D721Med (cell line): ENCODE measurements around the gene TUBGCP2.
A peak's percentile ranks its signal among the peaks of the same experiment; 100 is the strongest.

Experiments
- DNase-seq: peaks from one replicate; pipeline ENCODE4 v3.0.0; 2011; ENCODE audit warnings: low spot score; ENCODE audit not compliant: insufficient read length
- FAIRE-seq: peaks from 2 replicates; lab custom pipeline; 2011; peaks lifted over from hg19 to GRCh38; lab: Jason Lieb, UNC
- CTCF ChIP-seq: IDR thresholded peaks from 2 replicates; pipeline ENCODE4 v1.5.1; 2012; ENCODE audit warnings: mild to moderate bottlenecking, control low read depth; ENCODE audit not compliant: insufficient read depth; ENCODE audit errors: missing control alignments

TUBGCP2 gene

GRCh38 chr10:133261726-133262325, 46.8 kb downstream of the TUBGCP2 start:
- no peak for TF ChIP-seq CTCF
- FAIRE-seq = no peak
- peak; percentile 79 for DNase-seq

- DNase-seq (peak; percentile 43), FAIRE-seq (no peak)
- no peak for TF ChIP-seq CTCF
These were observed 47.6 kb downstream of the TUBGCP2 start for GRCh38 chr10:133260895-133261725.

- DNase-seq (no peak), FAIRE-seq (no peak)
- TF ChIP-seq CTCF = no peak
These were observed 49.1 kb downstream of the TUBGCP2 start for GRCh38 chr10:133259602-133259989.

GRCh38 chr10:133258818-133259601, 49.7 kb downstream of the TUBGCP2 start:
- DNase-seq = no peak
- no peak for TF ChIP-seq CTCF
- FAIRE-seq = no peak

- DNase-seq (no peak), FAIRE-seq (no peak)
- TF ChIP-seq CTCF = no peak
These were observed 50.4 kb downstream of the TUBGCP2 start for GRCh38 chr10:133258066-133258817.

GRCh38 chr10:133257489-133258065, 51.1 kb downstream of the TUBGCP2 start:
- FAIRE-seq (no peak), DNase-seq (no peak)

More at GRCh38 chr10:133257489-133258065, 51.1 kb downstream of the TUBGCP2 start:
- no peak for TF ChIP-seq CTCF
